Measurements from ENCODE around the gene PRPF6. TPM values are rescaled to one million over a fixed set of nuclear protein-coding genes. Genes with fewer than 3 reads are reported as not detected.

The PRPF6 gene
- total and polyA plus RNA-seq, 2 of the 13 experiments (the other 11 are each of a cell fraction or from before 2014, with no cell fraction given) = 63.7 to 101 TPM

- TF ChIP-seq ZBTB25 (CRISPR knock-in tag; IDR thresholded peaks at IDR 0.05) (no peak; the same call in 1 of the 2 replicates), NFYC (CRISPR knock-in tag; IDR thresholded peaks at IDR 0.05) (no peak), MXI1 (IDR thresholded peaks at IDR 0.05; ENCODE audit: borderline replicate concordance, low read depth, low read length) (peak; percentile 29; the same call in 1 of the 3 replicates), TAF1 (CRISPR knock-in tag; IDR thresholded peaks at IDR 0.05) (peak; percentile 24; the same call in 1 of the 2 replicates), TCF12 (IDR thresholded peaks at IDR 0.05) (no peak), TCF12 (CRISPR knock-in tag; IDR thresholded peaks at IDR 0.05) (no peak), SRSF1 (optimal IDR thresholded peaks at IDR 0.05; ENCODE audit: low read depth, low read length) (peak; percentile 88), ZNF430 (CRISPR knock-in tag; IDR thresholded peaks at IDR 0.05) (no peak), SMAD1 (CRISPR knock-in tag; IDR thresholded peaks at IDR 0.05; ENCODE audit: borderline replicate concordance, low read depth) (no peak), SATB2 (CRISPR knock-in tag; IDR thresholded peaks at IDR 0.05) (no peak), RFXAP (CRISPR knock-in tag; IDR thresholded peaks at IDR 0.05; ENCODE audit: borderline replicate concordance) (no peak; the same call in 1 of the 2 replicates), GMEB2 (CRISPR knock-in tag; IDR thresholded peaks at IDR 0.05; ENCODE audit: low read depth) (no peak), FOXK1 (CRISPR knock-in tag; IDR thresholded peaks at IDR 0.05; ENCODE audit: borderline replicate concordance, low read depth) (no peak), ZHX1 (CRISPR knock-in tag; IDR thresholded peaks at IDR 0.05; ENCODE audit: low read depth) (0 out of 2 replicates have a peak, but pooled peaks have one; percentile 20), NR0B2 (CRISPR knock-in tag; IDR thresholded peaks at IDR 0.05) (no peak), POGK (CRISPR knock-in tag; conservative IDR thresholded peaks at IDR 0.05) (no peak), AFF4 (CRISPR knock-in tag; IDR thresholded peaks at IDR 0.05) (no peak)
These were observed 98.5 kb downstream of the PRPF6 start, which contains the start of gene RGS19 (continued) for GRCh38 chr20:64079273-64080012.

All from HepG2 (cell line).